GF-D8 (cell line): ENCODE data around the gene FFAR3.
A peak's percentile ranks its signal among the peaks of the same experiment; 100 is the strongest.

Source experiments
- DNase-seq: peaks from one replicate; lab custom pipeline; 2025; lab: John Stamatoyannopoulos, UW

The FFAR3 gene

GRCh38 chr19:35330475-35330874, 27.8 kb upstream of the FFAR3 start:
- no peak for DNase-seq

DNA sequence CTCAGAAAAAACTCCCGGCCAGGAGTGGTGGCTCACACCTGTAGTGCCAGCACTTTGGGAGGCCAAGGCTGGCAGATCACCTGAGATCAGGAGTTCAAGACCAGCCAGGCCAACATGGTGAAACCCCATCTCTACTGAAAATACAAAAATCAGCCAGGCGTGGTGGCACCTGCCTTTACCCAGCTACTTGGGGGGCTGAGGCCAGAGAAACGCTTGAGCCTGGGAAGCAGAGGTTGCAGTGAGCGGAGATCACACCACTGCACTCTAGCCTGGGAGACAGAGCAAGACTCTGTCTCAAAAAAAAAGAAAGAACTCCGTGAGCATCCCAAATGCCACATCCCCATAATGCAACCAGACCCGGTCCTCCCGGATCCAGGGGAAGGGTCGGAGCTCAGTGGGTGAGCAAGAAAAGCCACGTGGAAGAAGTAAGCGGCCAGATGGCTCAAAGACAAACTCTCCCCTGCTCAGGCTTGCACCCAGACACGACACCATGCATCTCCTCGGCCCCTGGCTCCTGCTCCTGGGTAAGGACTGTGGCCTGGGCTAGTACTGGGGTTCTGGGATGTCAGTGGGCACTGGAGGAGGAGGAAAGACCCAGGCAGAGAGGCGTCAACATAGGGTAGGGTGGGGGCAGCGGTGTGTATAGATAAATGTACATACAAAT, 26.6 kb upstream of the FFAR3 start:
- DNase-seq = no peak

GRCh38 chr19:35332817-35333216, 25.4 kb upstream of the FFAR3 start:
- DNase-seq = no peak

- DNase-seq = no peak
Measured at GRCh38 chr19:35334144-35334753, 24.0 kb upstream of the FFAR3 start.

DNA sequence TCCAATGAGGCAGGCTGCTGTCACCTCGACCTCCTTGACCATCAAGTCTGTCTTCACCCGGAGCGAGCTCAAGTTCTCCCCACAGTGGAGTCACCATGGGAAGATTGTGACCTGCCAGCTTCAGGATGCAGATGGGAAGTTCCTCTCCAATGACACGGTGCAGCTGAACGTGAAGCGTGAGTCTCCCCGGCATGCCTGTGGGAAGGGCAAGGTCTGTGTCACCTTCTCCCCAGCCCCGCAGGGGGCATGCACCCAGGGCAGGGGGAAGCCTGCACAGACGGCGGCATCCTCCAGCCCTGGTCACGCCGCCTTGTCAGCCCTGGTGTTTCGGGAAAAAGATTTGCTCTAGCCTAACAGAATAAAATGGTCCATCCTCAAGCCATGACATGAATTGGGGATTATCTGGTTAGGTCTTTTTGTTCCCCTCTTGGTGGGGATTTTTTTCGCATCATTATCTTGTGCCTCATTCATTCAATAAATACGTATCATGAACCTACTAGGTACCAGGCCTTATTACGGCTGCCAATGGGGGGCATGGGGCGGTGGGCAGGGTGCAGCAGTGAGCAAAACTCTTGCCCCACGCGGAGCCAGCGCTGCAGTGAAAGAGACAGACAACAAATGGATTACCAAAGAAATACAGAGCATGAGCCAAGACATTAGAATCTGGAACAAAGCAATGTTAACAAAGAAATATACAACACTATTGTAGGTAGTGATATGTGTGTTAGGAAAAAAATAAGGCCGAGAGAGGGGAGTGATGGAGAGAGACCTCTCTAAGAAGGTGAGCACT, 21.9 kb upstream of the FFAR3 start:
- no peak for DNase-seq

DNA sequence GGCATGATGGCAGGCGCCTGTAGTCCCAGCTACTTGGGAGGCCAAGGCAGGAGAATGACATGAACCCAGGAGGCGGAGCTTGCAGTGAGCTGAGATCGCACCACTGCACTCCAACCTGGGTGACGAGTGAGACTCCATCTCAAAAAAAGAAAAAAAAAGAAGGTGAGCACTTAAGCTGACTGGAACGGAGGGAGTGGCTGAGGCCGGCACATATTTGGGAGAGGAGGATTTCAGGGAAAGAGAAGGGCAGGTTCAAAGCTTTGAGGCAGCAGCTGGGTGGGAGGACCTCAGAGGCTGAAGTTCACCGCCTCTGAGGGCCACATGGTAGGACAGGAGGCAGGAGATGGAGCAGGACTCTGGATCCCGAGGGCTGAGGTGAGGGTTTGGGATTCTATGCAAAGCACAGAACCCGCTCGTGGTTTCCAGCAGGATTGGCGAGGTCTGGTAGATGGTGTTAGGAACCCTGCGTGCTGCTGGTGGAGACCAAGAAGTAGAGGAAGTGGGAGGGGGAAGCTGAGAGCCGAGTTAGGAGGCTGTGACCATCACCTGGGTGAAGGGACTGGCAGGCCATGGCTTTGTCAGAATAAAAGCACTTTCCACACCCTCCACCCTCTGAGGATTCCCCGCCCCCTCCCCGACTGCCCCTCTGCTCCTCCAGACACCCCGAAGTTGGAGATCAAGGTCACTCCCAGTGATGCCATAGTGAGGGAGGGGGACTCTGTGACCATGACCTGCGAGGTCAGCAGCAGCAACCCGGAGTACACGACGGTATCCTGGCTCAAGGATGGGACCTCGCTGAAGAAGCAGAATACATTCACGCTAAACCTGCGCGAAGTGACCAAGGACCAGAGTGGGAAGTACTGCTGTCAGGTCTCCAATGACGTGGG, 20.9 kb upstream of the FFAR3 start:
- no peak for DNase-seq

DNA sequence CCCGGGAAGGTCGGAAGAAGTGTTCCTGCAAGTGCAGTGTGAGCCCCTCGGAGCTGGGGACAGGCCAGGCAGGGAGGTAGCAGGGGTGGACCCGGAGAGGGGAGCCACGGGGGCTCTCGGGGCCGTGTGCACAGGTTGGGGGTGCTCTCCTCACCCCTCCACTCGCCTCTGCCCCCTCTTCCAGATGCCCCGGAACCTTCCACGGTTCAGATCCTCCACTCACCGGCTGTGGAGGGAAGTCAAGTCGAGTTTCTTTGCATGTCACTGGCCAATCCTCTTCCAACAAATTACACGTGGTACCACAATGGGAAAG, 20.3 kb upstream of the FFAR3 start:
- DNase-seq = no peak

DNA sequence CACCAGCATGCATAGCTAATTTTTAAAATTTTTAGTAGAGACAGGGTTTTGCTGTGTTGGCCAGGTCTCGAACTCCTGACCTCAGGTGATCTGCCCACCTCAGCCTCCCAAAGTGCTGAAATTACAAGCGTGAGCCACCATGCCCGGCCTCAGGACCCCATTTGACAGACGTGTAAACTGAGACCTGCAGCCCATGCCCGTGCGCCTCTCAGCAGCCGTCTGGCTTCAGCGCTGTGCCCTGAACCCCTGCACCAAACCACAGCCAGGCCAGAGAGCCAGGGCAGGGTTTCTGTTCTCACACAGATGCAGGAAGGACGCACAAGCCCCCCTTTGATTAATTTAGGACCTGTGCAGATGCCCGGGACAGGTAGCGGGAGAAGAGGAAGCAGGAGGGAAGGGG, 17.8 kb upstream of the FFAR3 start:
- DNase-seq = no peak

- no peak for DNase-seq
Measured at GRCh38 chr19:35341006-35341405, 17.3 kb upstream of the FFAR3 start.

- DNase-seq = no peak
Measured at GRCh38 chr19:35341565-35342225, 16.6 kb upstream of the FFAR3 start.

DNA sequence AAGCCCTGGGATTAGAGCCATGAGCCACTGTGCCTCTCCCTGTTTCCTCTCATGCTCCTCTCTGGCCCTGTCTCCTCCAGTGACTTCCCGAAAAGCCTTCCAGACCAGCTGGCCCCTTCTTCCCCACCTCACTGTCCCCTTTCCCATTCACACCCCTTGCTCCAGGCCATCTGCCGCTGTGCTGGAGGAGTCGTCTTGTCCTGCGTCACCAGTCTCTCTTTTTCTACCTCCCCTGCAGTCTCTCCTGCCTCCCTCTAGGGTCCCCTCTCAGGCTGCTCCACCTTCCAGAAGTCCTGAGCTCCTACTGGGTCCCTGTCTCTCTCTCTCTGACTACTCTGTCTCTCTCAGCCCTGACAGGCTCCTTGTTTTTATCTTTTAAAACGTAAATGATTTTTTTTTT, 15.8 kb upstream of the FFAR3 start:
- no peak for DNase-seq

GRCh38 chr19:35344511-35345031, 13.7 kb upstream of the FFAR3 start:
- DNase-seq = no peak

DNA sequence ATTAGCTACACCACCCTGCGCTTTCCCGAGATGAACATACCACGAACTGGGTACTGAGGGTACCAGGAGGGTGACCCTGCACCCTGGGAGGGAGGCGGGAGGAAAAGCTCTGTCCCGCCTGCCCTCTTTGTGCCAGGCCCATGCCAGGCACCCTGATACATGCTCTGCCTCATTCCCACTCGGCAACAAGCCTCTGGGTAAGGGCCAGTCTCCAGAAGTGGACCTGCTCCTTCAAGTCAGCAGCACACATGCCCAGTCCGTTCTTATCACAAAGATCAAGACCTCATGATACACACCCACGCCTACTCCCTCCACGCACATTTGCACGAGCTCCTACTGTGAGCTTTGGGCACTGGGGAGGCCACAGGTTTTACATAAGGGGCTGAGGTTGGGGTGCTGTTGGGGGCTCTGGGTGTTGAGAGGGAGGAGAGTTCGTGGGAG, 12.6 kb upstream of the FFAR3 start:
- no peak for DNase-seq

GRCh38 chr19:35346193-35347052, 11.8 kb upstream of the FFAR3 start:
- no peak for DNase-seq

DNA sequence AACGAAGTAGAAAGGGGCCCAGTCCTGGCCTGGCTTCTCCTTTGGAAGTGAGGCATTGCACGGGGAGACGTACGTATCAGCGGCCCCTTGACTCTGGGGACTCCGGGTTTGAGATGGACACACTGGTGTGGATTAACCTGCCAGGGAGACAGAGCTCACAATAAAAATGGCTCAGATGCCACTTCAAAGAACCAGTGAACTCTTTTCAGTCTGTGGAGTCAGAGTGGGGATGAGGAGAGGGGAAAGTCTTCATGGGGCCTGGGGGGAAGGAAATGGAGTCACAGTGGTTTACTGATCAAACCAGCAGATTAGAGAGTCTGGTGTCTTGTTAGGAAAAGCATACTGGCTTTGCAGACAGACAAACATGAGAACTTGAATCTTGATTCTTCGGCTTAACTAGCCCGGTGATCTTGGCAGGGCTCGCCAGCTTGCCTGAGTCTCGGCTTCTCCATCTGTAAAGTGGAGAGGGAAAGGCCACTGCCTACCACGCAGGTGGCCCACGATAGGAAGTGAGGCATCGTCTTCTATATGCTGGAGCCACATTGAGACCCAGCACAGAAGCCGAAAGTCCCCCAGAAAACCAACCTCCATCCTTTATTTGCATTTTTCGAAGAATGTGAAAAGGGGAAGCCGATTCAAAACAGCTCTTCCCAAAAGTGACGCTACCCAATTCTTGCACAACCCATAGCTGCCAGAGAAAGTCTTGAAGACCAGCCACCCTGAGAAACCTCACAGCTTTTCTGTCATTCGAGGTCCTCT, 10.9 kb upstream of the FFAR3 start, which contains the start of gene FFAR1:
TSS of gene FFAR1 (plus strand) at position 732 of the 759 bp plus-strand sequence. CDS start 3,650 bp downstream, outside the sequence.
- peak; percentile 66 for DNase-seq

- no peak for DNase-seq
Measured at GRCh38 chr19:35347930-35348298, 10.3 kb upstream of the FFAR3 start.

GRCh38 chr19:35348911-35349611, 9.2 kb upstream of the FFAR3 start:
- no peak for DNase-seq

DNA sequence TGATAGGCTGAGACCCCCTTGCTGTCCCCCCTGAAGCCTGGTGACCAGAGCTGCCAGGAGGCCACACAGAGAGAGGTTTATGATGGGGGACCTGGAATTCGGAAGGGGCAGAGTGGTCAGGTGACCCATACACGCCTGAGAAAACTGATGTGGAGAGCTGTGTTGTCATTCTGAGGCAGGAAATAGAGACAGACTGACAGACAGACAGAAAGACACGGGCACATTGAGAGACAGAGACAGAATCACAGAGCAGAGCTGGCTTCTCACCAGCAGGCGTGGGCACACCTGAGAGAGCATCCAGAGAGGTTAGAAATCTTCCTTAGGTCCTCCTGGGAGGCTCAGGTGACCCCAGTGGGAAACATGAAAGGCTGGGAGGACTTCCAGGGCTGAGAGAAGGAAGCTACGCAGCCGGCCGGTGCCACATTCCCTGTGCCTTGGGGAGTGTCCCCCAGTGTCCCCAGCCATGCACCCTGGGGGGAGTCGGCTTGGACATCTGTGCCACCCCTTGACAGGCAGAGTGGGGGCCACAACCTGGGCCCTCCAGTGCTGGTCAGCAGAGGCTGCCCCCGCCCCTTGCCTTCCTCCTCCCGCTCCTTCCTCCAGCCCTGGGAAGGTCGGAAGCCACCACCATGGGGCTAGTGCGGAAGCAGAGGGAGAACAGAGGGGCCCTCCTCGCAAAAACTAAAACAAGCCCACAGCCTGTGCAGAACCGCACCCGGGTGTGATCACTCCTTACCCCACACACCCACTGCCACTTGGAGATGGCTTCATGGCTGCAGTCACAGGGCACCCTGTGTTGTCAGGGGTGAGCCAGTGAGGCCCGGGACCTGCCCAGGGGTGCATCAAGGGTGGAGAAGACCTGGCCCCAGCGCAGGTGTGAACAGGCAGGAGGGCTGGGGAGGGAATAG, 8.4 kb upstream of the FFAR3 start:
- no peak for DNase-seq
